ENCODE measurements around the gene ARID1B.

ARID1B gene

DNA sequence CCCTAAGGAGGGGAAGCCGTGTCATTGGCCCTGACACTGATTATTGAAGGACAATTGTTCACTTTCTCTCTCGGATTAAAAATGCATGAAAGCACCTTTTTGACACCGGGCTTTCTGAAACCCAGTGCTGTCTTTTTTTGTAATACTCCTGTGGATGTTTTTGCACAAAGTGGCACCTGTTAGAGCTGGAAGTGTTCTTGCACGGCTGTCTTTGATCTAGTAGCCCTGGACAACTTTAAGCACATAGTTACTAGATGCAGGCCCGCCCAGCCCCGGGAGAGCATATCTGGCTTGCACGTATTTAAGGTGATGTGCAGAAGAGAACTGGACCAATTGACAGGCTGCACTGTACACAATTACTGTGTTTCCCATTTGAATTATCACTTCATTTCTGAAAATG is 72.6 kb downstream of the ARID1B start:
- no peaks in the 10 kb centered on the region for H3K9me3 ChIP-seq (ENCODE audit: control extremely low read depth in 1 of 5, control insufficient read depth in 4 of 5, insufficient read depth in 2 of 5, low read depth in 1 of 5, low read length in 4 of 5)
- whole genome bisulfite sequencing (ENCODE audit: insufficient coverage) = 83% methylated on average over 5 of the region's 7 CpGs
- no peak overlapping the region for H3K27ac ChIP-seq (ENCODE audit: insufficient read depth in 1 of 2, low read depth in 1 of 2, low read length in 2 of 2, poor library complexity in 1 of 2, severe bottlenecking in 2 of 2)
- no peaks in the 10 kb centered on the region for H3K27me3 ChIP-seq (replicated peaks in 2 of 5; ENCODE audit: control insufficient read depth in 4 of 5, insufficient read depth in 5 of 5, low read length in 4 of 5)
- peak overlapping the region in 1 of 7 experiments; percentile 8 for H3K4me3 ChIP-seq (ENCODE audit: control insufficient read depth in 1 of 7, extremely low read depth in 1 of 7, insufficient read depth in 4 of 7, low read depth in 2 of 7, low read length in 6 of 7)
- ChIA-PET CTCF (interaction anchor here (1.3 kb wide), 1 partner anchor 18 kb away, joined by 3 read pairs; no protein-coding TSS in a partner anchor), POLR2A (no interaction called here)
- peaks cover 30 to 84% (median 51%) of the 10 kb centered on the region in 4 experiments for H3K4me1 ChIP-seq (ENCODE audit: control extremely low read depth in 1 of 4, control insufficient read depth in 4 of 4, insufficient read depth in 4 of 4, low read length in 3 of 4)
- DNase-seq = no peak
- H3K36me3 ChIP-seq (ENCODE audit: control insufficient read depth in 4 of 4, insufficient read depth in 4 of 4, low read length in 3 of 4) = peaks cover 0 to 7% (median under 1%) of the 10 kb centered on the region in 4 experiments

DNA sequence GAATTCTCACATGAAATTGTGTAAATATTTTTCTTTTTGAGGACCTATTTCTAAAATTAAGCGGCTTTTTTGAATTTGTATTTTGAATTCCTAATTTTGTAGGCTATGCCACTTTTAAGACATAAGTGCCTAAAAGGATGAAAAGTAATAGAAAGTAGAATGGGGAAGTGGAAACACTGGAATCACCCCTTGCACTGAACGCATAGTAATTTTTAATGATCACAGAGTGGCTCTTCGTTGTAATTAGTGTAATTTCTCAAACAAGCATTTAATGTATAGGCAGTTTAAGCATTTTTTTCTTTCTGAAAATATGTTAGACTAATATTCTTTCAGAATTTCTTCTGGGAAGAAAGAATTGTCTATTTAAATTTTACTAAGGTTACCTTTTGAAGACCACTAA is 73.2 kb downstream of the ARID1B start:
- H3K36me3 ChIP-seq (ENCODE audit: control insufficient read depth in 4 of 4, insufficient read depth in 4 of 4, low read length in 3 of 4) = peaks cover 0 to 7% (median under 1%) of the 10 kb centered on the region in 4 experiments
- no peaks in the 10 kb centered on the region for H3K9me3 ChIP-seq (ENCODE audit: control extremely low read depth in 1 of 5, control insufficient read depth in 4 of 5, insufficient read depth in 2 of 5, low read depth in 1 of 5, low read length in 4 of 5)
- H3K4me3 ChIP-seq (ENCODE audit: control insufficient read depth in 1 of 7, extremely low read depth in 1 of 7, insufficient read depth in 4 of 7, low read depth in 2 of 7, low read length in 6 of 7) = peak overlapping the region in 1 of 7 experiments; percentile 21
- H3K27me3 ChIP-seq (replicated peaks in 2 of 5; ENCODE audit: control insufficient read depth in 4 of 5, insufficient read depth in 5 of 5, low read length in 4 of 5) = no peaks in the 10 kb centered on the region
- no peak overlapping the region for H3K27ac ChIP-seq (ENCODE audit: insufficient read depth in 1 of 2, low read depth in 1 of 2, low read length in 2 of 2, poor library complexity in 1 of 2, severe bottlenecking in 2 of 2)
- CTCF ChIA-PET = interaction anchor here (1.3 kb wide), 1 partner anchor 17 kb away, joined by 3 read pairs; no protein-coding TSS in a partner anchor
- POLR2A ChIA-PET = no interaction called here
- DNase-seq = peak in 2 of 3 donors; percentile 38 to 55
- WGBS (ENCODE audit: insufficient coverage) = no CpG with 5 or more reads among the region's 3 CpGs
- H3K4me1 ChIP-seq (ENCODE audit: control extremely low read depth in 1 of 4, control insufficient read depth in 4 of 4, insufficient read depth in 4 of 4, low read length in 3 of 4) = peaks cover 30 to 79% (median 49%) of the 10 kb centered on the region in 4 experiments

DNA sequence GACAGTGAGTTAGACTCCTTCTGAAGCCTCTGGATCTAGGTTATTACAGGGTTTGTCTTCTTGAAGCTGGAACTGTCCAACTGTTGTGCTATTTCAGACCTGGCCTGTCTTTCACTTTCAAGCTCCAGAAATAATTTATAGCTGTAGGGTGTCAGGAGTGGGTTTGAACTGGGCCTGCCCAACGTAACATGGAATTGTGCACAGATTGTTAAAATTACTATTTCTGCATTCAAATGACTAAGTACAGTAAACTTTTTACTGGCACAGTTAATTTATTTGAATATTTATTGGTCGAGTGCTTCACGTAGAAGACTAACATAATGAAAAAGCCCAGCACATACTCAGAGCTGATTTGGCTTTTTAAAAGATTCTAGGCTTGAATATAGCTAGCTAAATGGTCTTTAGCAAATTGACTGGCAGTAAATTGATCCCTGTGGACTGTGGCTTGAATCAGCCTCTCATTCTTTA is 74.3 kb downstream of the ARID1B start:
- Histone ChIP-seq H3K4me1 (ENCODE audit: control extremely low read depth in 1 of 4, control insufficient read depth in 4 of 4, insufficient read depth in 4 of 4, low read length in 3 of 4) (peaks cover 30 to 80% (median 46%) of the 10 kb centered on the region in 4 experiments), H3K27me3 (replicated peaks in 2 of 5; ENCODE audit: control insufficient read depth in 4 of 5, insufficient read depth in 5 of 5, low read length in 4 of 5) (no peaks in the 10 kb centered on the region), H3K27ac (ENCODE audit: insufficient read depth in 1 of 2, low read depth in 1 of 2, low read length in 2 of 2, poor library complexity in 1 of 2, severe bottlenecking in 2 of 2) (no peak overlapping the region), H3K4me3 (ENCODE audit: control insufficient read depth in 1 of 7, extremely low read depth in 1 of 7, insufficient read depth in 4 of 7, low read depth in 2 of 7, low read length in 6 of 7) (peak overlapping the region in 1 of 7 experiments; percentile 30), H3K36me3 (ENCODE audit: control insufficient read depth in 4 of 4, insufficient read depth in 4 of 4, low read length in 3 of 4) (peaks cover 0 to 7% (median 2%) of the 10 kb centered on the region in 4 experiments), H3K9me3 (ENCODE audit: control extremely low read depth in 1 of 5, control insufficient read depth in 4 of 5, insufficient read depth in 2 of 5, low read depth in 1 of 5, low read length in 4 of 5) (no peaks in the 10 kb centered on the region)
- ChIA-PET POLR2A (no interaction called here), CTCF (interaction anchor here (1.0 to 1.8 kb wide), 2 partner anchors 12 to 13 kb away, joined by 3 to 8 read pairs; no protein-coding TSS in a partner anchor)
- DNase-seq = peak in 2 of 3 donors; percentile 30 to 50
- WGBS (ENCODE audit: insufficient coverage) = no CpG with 5 or more reads among the region's 3 CpGs

DNA sequence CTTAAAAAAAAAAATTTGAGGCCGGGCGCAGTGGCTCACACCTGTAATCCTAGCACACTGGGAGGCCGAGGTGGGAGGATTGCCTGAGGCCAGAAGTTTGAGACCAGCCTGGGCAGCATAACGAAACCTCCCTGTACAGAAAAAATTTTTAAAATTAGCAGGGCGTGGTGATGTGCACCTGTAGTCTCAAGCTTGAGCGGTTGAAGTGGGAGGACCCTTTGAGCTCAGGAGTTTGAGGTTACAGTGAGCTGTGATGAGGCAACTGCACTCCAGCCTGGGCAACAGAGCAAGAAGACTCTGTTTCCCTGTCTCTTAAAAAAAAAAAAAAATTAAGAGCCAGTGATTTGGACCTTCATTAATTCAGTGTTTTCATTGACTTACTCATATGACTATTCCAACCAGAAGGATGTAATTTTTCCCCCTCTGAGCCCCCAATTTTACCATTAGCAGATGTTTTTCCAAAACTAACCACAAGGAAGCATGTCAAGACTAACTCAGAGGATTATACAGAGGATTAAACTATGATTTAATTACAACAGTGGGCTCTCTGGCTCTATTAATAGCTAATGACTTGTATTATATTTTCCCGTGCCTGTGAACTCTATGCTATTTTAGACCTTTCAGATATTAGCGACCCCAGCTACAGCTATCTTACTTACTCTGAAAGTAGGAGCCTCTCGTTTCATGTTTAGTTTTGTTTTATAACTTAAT is 75.1 kb downstream of the ARID1B start:
- 95% methylated on average over 6 of the region's 9 CpGs for WGBS (ENCODE audit: insufficient coverage)
- ChIA-PET POLR2A (no interaction called here), CTCF (interaction anchor here (1.0 to 1.8 kb wide), 4 partner anchors 10 to 30 kb away, joined by 3 to 8 read pairs (median 3); no protein-coding TSS in a partner anchor)
- no peaks in the 10 kb centered on the region for H3K9me3 ChIP-seq (ENCODE audit: control extremely low read depth in 1 of 5, control insufficient read depth in 4 of 5, insufficient read depth in 2 of 5, low read depth in 1 of 5, low read length in 4 of 5)
- peak in 1 of 3 donors; percentile 46 for DNase-seq
- H3K4me3 ChIP-seq (ENCODE audit: control insufficient read depth in 1 of 7, extremely low read depth in 1 of 7, insufficient read depth in 4 of 7, low read depth in 2 of 7, low read length in 6 of 7) = no peak overlapping the region
- peaks cover 25 to 79% (median 42%) of the 10 kb centered on the region in 4 experiments for H3K4me1 ChIP-seq (ENCODE audit: control extremely low read depth in 1 of 4, control insufficient read depth in 4 of 4, insufficient read depth in 4 of 4, low read length in 3 of 4)
- no peaks in the 10 kb centered on the region for H3K27me3 ChIP-seq (replicated peaks in 2 of 5; ENCODE audit: control insufficient read depth in 4 of 5, insufficient read depth in 5 of 5, low read length in 4 of 5)
- H3K36me3 ChIP-seq (ENCODE audit: control insufficient read depth in 4 of 4, insufficient read depth in 4 of 4, low read length in 3 of 4) = peaks cover 0 to 7% (median 2%) of the 10 kb centered on the region in 4 experiments
- H3K27ac ChIP-seq (ENCODE audit: insufficient read depth in 1 of 2, low read depth in 1 of 2, low read length in 2 of 2, poor library complexity in 1 of 2, severe bottlenecking in 2 of 2) = no peak overlapping the region

DNA sequence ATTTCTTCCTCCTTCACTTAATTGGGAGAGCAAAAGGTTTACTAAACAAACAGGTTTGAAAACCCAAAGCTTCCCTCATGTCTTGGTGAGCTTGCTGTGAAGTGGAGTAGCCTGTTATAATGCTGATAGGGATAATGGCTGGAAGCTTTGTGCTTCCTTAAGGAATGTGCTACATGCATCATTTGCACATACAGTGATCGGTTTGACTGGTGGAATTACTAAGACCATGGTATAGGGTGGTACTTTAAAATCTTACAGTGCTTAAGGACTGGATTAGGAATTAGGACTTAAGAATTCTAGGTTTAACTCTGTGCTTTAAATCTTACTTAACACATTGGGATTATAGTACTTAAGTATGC is 75.7 kb downstream of the ARID1B start:
- no peak for DNase-seq
- H3K27me3 ChIP-seq (replicated peaks in 2 of 5; ENCODE audit: control insufficient read depth in 4 of 5, insufficient read depth in 5 of 5, low read length in 4 of 5) = no peaks in the 10 kb centered on the region
- H3K4me1 ChIP-seq (ENCODE audit: control extremely low read depth in 1 of 4, control insufficient read depth in 4 of 4, insufficient read depth in 4 of 4, low read length in 3 of 4) = peaks cover 22 to 75% (median 38%) of the 10 kb centered on the region in 4 experiments
- H3K36me3 ChIP-seq (ENCODE audit: control insufficient read depth in 4 of 4, insufficient read depth in 4 of 4, low read length in 3 of 4) = peaks cover 0 to 7% (median 2%) of the 10 kb centered on the region in 4 experiments
- no peak overlapping the region for H3K27ac ChIP-seq (ENCODE audit: insufficient read depth in 1 of 2, low read depth in 1 of 2, low read length in 2 of 2, poor library complexity in 1 of 2, severe bottlenecking in 2 of 2)
- POLR2A ChIA-PET = no interaction called here
- WGBS (ENCODE audit: insufficient coverage) = no CpG with 5 or more reads among the region's 1 CpG
- CTCF ChIA-PET = interaction anchor here (1.0 to 1.8 kb wide), 3 partner anchors 9 to 29 kb away, joined by 3 to 8 read pairs (median 3); no protein-coding TSS in a partner anchor
- no peak overlapping the region for H3K4me3 ChIP-seq (ENCODE audit: control insufficient read depth in 1 of 7, extremely low read depth in 1 of 7, insufficient read depth in 4 of 7, low read depth in 2 of 7, low read length in 6 of 7)
- H3K9me3 ChIP-seq (ENCODE audit: control extremely low read depth in 1 of 5, control insufficient read depth in 4 of 5, insufficient read depth in 2 of 5, low read depth in 1 of 5, low read length in 4 of 5) = no peaks in the 10 kb centered on the region

DNA sequence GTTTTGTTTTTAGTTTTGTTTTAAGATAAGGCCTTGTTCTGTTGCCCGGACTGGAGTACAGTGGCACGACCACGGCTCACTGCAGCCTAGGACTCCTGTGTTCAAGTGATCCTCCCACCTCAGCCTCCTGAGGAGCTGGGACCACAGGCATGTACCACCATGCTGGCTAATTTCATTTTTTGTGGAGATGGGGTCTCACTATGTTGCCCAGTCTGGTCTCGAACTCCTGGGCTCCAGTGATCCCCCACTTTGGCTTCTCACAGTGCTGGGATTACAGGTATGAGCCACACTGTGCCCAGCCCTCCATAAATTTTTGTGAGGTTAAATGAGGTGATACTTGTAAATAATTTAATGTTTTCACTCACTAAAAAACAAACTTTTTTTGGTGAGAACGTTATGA is 76.6 kb downstream of the ARID1B start:
- WGBS (ENCODE audit: insufficient coverage) = 100% methylated on average over 3 of the region's 5 CpGs
- Histone ChIP-seq H3K4me3 (ENCODE audit: control insufficient read depth in 1 of 7, extremely low read depth in 1 of 7, insufficient read depth in 4 of 7, low read depth in 2 of 7, low read length in 6 of 7) (no peak overlapping the region), H3K27me3 (replicated peaks in 2 of 5; ENCODE audit: control insufficient read depth in 4 of 5, insufficient read depth in 5 of 5, low read length in 4 of 5) (no peaks in the 10 kb centered on the region), H3K36me3 (ENCODE audit: control insufficient read depth in 4 of 4, insufficient read depth in 4 of 4, low read length in 3 of 4) (peaks cover 0 to 10% (median 2%) of the 10 kb centered on the region in 4 experiments), H3K9me3 (ENCODE audit: control extremely low read depth in 1 of 5, control insufficient read depth in 4 of 5, insufficient read depth in 2 of 5, low read depth in 1 of 5, low read length in 4 of 5) (no peaks in the 10 kb centered on the region), H3K4me1 (ENCODE audit: control extremely low read depth in 1 of 4, control insufficient read depth in 4 of 4, insufficient read depth in 4 of 4, low read length in 3 of 4) (peaks cover 16 to 66% (median 29%) of the 10 kb centered on the region in 4 experiments), H3K27ac (ENCODE audit: insufficient read depth in 1 of 2, low read depth in 1 of 2, low read length in 2 of 2, poor library complexity in 1 of 2, severe bottlenecking in 2 of 2) (peak overlapping the region in 1 of 2 experiments; percentile 57)
- no peak for DNase-seq
- CTCF ChIA-PET = interaction anchor here (1.0 kb wide), 2 partner anchors 9 to 79 kb away, joined by 3 to 4 read pairs; no protein-coding TSS in a partner anchor
- POLR2A ChIA-PET = no interaction called here
